Measurements from ENCODE around the gene ITGAE. TPM values are rescaled to one million over a fixed set of nuclear protein-coding genes. Genes with fewer than 3 reads are reported as not detected.
A peak's percentile ranks its signal among the peaks of the same experiment; 100 is the strongest.

Gene ITGAE
- total RNA-seq, 2 donors from 2014 or later: 15.7 to 20.5 TPM

DNA sequence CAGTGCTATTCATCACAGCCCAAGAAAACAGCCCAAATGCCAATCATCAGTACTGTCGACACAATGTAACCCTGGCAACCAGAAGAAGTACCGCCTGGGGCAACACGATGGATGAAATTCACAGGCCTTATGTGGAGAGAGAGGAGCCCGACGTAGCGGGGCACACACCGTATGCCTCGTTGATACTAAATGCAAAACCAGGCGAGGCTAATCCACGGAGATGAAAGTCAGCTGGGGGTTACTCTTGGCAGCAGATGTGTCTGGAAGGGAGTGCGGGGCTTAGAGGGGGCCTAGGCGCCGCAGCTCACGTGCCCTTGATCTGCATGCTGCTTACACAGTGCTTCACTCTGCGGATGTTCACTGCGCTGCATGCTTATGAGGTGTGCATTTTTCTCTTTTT lies 29.8 kb downstream of the ITGAE start:
- ATAC-seq: peak in 1 of 2 donors; percentile 30
- intact Hi-C loops (cut with DNase I): no loop called here
- DNase-seq: no peak

DNA sequence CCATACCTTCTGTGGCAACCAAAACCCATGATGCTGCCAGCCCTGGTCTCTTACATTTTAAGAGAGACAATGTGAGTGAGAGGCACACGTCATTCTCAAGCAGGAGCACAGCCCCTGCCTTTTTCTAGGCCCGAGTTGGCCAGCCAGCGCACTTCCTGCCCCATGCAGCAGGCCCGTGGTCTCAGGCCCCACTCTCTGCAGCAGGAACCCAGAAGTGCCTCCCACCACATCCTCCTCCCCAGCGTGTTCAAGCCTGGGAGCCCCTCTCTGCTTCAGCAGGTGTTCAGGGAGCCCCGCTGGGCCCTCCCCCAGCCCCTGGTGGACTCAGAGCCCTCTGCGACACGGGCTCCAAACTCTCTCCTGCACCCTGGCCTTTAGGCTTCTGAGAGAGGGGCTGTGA lies 30.5 kb downstream of the ITGAE start:
- intact Hi-C loops (cut with DNase I): no loop called here
- DNase-seq (no peak), ATAC-seq (peak in 1 of 2 donors; percentile 55)

DNA sequence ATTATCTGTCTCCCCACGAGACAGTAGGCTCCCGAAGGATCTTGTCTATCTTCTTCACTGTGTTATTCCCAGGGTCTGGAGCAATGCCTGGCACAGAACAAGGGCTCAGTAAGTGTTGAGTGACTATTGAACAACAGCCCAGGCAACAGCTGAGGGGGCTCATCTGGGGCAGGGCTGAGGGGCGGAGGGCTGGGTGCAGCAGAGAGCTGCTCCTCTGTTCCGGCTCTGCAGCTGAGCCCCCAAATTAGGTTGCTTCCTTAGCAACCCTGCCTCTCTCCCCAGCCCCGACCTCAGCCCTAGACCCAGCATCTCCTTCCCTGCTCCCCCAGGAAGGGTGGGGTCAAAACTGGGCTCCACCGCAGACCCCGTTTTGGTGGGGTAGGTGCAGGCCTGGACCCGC lies 32.2 kb downstream of the ITGAE start:
- no peak for DNase-seq
- no peak for ATAC-seq
- intact Hi-C loops (cut with DNase I): no loop called here

DNA sequence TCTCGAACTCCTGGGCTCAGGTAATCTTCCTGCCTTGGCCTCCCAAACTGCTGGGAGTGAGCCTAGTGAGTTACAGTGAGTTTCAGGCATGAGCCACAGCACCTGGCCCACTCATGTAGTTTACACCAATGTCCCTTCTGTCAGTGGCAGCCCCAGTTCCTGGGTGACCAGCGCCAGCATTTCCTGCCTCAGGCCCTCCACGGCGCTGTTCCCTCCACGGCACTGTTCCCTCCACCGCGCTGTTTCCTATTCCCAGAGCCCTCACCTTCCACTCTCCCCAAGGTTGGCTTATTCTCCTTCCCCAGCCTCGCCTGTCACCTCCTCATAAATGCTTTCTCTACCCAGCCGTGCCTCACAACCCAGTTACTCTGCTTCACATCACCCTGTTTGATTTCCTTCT lies 32.6 kb downstream of the ITGAE start:
- ATAC-seq (no peak), DNase-seq (no peak)
- intact Hi-C loops (cut with DNase I): no loop called here

DNA sequence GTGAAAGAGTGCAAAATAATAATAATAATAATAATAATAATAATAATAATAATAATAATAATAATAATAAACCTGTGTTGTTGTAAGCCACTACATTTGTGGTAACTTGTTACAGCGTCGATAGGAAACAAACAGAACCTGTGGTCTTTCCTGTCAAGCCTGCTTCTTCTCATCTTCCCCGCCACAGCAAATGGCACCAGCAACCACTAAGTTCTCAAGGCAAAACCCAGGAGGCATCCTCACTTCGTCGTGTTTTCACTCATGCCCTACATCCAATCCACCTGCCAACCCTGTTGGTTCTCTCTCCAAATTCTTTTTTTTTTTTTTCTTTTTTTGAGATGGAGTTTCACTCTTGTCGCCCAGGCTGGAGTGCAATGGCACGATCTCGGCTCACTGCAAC lies 34.2 kb downstream of the ITGAE start:
- no peak for DNase-seq
- no peak for ATAC-seq
- intact Hi-C loops (cut with DNase I): no loop called here

DNA sequence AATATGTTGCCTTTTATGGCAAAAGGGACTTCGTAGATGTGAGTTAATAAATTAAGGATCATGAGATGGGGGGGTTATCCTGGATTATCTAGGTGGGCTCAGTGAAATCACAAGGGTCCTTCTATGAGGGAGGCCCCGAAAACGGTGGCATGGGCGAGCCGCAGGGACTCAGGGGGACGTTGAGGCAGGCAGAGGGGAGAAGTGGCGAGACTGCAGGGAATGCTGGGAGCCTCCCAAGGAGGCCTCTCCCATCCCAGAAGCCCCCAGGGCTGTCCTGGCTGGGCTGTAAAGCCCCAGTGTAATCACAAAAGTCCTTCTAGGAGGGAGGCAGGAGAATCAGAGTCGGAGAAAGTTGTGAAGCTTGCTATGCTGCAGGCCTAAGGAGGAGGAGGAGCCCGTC lies 35.0 kb downstream of the ITGAE start:
- DNase-seq (no peak), ATAC-seq (no peak)
- intact Hi-C loops (cut with DNase I): no loop called here

DNA sequence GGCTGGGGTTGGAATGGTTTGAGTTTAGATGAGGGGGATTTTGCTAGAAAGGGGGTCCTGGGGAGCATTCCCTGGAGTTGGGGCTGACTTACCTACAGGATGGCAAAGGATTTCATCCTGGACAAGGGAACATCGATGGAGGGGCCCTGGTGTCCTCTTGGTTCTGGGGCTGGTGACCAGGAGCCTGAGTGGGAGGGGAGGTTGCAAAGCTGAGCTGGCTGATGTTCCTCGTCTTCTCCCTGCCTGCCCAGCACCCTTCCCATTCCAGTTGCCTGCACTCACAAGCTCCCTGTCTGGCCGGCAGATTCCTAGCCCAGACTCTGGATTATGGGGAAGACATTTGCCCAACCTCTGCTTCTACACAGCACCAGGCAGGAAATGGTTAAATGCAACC lies 37.2 kb downstream of the ITGAE start:
- ATAC-seq: no peak
- intact Hi-C loops (cut with DNase I): no loop called here
- DNase-seq: peak; percentile 7

DNA sequence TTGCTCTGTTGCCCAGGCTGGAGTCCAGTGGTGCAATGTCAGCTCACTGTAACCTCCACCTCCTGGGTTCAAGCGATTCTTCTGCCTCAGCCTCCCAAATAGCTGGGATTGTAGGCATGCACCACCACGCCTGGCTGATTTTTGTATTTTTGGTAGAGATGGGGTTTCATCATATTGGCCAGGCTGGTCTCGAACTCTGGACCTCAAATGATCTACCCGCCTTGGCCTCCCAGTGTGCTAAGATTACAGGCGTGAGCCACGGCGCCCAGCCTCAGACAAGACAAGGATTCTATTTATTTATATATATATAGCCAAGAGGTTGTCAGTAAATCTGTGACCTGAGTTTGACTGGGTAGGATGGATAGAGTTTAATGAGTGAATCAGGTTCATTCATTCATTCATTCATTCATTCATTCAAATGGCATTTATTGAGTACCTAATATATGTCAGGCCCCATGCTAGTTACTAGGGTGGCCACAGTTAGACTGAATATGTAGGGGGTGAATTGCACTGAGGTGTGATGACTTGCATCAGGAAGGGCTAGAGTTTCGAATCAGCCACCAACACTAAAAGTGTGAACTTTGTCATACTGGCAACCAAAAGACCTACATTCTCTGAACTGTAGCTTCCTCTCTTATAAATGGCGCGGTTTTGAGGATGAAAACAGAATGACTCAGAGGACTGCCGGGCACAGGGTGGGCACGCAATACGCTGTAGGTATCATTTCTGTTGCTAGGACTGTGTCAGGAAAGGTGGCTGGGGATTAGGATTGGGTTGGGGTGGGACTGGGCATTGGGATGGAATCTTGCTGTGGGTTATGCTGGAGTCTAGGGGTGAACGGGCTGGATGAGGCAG lies 37.8 kb downstream of the ITGAE start:
- intact Hi-C loops (cut with DNase I): no loop called here
- DNase-seq: peak; percentile 4
- no peak for ATAC-seq

DNA sequence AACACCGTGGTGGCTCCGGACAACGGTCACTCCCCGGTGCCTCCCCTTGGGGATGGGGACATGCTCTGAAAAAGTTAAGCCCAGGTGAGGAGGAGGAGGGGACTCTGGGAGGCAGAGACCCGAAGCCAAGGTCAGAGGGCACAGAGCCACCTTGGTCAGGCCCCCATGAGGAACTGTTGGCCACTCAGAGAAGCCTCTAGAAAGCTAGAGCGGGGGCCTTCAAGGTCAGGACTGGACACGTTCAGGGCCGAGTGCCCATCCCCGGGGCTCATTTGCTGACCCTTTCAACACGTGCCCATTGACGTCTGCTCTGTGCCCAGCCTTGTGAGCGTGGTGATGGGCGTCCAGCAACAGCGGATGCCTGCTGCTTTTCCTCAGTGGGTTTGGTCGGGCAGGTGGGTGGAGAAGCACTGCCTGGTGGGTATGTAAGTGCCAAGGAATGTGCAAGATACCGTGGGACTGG lies 39.0 kb downstream of the ITGAE start:
- ATAC-seq: no peak
- intact Hi-C loops (cut with DNase I): no loop called here
- DNase-seq: peak; percentile 2

DNA sequence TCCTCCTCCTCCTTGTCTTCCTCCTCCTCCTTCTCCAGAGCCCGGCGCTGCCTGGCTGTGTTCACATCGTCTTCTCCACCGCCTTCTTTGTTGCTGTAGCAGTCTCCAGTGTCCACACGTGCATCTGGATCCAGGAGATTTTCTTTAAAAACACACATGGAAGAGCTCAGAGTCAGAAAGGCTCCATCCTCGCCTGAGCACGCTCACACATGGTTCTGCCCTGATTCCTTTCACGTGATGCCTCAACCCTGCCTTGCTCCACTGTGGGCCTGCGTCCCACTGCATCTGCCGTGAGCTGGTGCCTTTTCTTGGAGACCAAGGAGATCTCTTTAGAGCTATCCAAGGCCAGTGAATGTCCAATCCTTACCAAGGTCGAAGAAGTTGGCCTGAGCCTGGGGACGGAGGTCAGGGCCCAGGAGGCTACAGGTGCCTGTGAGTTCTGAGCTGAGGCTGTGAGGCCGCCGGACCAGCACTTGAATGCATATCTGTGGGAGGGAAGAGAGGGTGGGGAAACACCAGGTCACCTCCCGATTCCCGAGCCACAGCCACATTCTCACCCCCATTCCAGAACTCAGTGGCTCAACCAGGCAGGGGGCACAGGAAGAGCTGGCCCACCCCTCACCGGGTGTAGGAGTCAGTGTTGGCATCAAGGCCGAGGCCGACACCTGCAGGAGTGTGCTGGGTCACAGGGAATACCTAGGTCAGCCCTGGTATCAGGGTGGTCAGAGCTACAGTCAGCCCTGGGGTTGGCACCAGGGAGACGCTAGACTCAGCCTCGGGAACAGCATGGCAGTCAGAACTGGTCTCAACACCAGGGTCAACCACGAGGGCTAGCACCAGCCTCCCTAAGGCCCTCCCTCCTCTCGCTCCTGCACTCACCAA lies 39.7 kb downstream of the ITGAE start:
- DNase-seq (peak; percentile 14), ATAC-seq (no peak)
- intact Hi-C loops (cut with DNase I): no loop called here

DNA sequence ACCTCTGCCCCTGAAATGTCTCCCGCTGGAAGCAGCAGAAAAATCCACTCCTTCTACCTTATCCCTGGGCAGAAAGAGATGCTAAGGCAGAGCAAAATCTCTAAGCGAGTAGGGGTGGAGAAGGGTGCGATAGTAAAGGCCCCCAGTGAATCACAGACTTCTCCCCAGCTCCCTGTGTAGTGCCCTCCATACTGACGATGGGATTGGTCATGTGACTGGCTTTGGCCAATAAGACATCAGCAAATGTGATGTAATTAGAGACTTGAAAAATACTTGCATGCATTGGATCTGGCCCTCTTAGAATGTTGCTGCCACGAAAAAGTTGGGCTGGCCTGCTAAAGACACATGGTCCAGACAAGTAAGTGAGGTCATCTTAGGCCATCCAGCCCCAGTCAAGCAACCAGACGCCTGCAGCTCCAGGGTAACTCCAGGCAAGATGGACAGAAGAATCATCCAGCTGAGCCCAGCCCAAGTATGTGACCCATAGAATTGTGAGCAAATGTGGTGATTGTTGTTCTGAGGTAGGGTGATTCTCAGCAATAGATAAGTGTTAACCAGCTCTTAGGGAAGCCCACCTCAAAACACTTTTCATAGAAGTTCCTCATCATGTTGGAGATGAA lies 41.3 kb downstream of the ITGAE start:
- no peak for ATAC-seq
- intact Hi-C loops (cut with DNase I): no loop called here

DNA sequence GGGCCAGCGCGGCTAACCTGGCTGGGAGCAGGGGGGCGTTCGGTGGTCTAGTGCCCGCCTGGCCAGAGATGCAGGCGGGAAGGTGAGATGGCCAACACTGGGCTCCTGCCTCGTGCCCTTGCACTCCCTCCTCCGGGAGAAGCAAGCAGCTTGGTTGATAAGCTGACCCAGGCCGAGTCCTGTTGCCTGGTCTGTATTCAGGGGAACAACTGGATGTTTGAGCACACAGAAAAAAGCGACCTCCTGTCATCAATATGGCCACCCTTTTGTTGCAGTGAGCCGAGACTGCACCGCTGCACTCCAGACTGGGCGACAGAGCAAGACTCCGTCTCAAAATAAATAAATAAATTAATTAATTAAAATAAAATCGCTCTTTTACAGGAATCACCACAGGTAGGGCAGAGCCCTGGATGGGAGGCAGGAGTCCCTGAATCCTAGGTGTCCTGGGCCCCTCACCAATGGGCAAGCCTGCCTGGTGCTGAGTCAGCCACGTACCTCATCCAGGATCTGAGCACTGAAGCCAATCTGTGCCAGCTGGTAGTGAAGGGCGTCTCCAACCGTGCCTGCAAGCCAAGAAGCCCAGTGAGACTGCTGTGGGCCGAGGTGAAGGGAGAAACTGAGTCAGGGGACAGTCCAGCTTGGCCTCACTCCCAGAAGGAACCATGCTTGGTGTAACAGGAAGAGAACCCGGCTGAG lies 45.5 kb downstream of the ITGAE start:
- DNase-seq (no peak), ATAC-seq (no peak)
- intact Hi-C loops (cut with DNase I): no loop called here

More for the DNA sequence above, 41.3 kb downstream of the ITGAE start:
- no peak for DNase-seq

DNA sequence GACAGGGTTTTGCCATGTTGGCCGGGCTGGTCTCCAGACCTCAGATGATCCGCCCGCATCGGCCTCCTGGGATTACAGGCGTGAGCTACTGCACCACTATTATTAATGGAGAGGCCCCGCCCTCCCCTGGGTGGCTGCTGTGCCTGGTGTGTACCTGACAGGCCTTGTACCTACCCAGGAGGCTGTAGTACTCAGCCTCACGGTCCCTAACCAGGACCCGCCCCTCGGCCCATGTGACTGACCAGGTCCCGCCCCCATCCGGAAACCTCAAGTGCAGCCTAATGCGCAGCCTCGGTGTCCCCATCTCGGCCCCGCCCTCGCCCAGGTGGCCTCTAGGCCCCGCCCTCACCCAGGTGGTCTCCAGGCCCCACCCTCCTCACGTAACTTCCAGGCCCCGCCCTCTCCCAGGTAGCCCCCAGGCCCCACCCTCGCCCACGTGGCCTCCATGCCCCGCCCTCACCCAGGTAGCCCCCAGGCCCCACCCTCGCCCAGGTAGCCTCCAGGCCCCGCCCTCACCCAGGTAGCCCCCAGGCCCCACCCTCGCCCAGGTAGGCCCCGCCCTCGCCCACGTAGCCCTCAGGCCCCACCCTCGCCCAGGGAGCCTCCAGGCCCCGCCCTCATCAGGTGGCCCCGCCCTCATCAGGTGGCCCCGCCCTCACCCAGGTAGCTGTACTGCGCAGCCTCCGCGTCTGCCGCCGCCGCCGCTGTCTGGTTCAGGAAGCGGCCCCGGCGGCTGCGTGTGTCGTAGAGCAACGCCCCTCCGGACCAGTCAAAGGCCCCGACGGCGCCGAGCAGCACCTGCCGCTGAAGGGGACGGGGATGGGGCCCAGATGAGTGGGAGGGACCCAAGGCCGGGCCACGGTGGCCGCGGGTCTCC lies 46.3 kb downstream of the ITGAE start:
- intact Hi-C loops (cut with DNase I): no loop called here
- no peak for DNase-seq
- peak; percentile 61 to 70 for ATAC-seq

DNA sequence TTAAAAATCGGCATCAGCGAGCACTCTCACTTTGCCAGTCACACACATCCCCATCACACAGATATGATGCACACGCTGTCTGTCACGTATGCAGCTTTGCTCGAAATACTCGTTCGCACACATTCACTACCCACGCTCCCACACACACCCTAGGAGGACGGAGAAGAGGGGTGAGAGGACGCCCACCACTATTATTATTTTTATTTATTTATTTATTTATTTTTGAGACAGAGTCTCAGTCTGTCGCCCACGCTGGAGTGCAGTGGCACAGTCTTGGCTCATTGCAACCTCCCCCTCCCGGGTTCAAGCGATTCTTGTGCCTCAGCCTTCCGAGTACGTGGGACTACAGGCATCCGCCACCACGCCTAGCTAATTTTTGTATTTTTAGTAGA lies 46.9 kb downstream of the ITGAE start:
- no peak for DNase-seq
- intact Hi-C loops (cut with DNase I): no loop called here
- no peak for ATAC-seq

DNA sequence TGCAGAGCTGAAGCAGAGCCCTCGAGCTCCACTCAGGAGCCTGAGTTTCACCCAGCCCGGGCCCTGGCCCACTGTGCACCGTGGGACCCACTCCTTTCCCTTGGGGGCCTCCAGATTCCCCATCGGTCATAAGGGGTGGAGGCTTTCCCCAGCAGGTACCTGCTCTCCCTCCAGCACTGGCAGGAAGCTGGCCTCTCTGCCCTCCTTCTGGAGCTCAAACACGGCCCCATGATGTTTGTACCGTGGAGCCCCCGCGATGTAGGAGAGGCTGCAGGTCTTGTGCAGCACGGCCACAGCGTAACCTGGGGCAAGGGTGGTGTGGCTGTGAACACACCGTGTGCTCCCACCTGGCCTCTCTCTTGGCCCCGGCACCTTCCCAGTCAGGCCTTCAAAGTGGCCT lies 47.4 kb downstream of the ITGAE start:
- intact Hi-C loops (cut with DNase I): no loop called here
- no peak for DNase-seq
- no peak for ATAC-seq

DNA sequence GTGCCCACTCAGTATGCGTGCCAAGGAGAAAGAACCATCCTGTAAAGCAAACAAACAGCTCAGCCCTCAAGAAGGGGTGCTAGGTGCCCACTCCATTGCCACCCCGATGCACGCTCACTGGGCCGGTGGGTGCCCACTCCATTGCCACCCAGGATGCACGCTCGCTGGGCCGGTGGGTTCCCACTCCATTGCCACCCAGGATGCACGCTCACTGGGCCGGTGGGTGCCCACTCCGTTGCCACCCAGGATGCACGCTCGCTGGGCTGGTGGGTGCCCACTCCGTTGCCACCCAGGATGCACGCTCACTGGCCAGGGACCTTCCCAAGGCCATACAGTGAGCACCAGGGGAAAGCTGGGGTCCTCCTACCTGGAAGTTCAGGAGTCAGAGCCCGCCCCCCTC lies 49.2 kb downstream of the ITGAE start:
- DNase-seq (no peak), ATAC-seq (no peak)
- intact Hi-C loops (cut with DNase I): no loop called here

DNA sequence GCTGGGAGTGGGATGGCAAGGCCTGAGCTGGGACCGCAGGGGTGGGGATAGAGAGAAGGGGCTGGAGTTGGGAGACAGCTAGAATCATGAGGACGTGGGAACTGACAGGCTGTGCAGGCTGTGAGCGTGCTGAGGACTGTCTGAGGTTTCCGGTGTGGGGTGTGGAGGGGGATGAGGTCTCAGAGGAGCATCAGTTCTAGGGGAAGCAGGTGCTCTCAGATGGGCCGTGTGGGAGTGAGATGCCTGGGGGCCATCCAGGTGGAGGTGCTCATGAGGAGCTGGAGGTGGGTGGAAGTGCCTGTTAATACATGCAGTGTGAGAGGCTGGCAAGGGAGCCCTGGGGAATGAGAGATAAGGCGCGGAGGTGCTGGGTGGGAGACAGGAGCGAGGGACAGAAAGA lies 50.1 kb downstream of the ITGAE start:
- intact Hi-C loops (cut with DNase I): no loop called here
- ATAC-seq: no peak

DNA sequence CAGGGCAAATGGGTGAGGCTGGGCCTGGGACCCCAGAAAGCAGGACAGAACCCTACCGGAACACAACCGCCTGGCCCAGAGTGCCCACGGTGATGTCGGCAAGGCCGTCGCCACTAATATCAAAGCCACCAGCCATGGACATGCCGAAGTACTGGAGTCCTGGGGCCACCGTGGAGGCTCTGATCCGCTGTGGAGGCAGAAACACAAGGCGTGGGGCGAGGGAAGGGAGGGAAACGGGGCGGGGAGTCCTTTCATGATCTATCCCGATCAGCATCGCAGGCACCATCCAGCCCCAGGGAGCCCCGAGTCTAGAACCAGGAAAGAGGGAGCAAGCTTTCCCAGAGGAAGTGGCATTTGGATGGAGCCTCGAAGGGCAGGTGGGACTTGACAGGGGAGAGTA lies 50.7 kb downstream of the ITGAE start:
- DNase-seq: no peak
- no peak for ATAC-seq
- intact Hi-C loops (cut with DNase I): no loop called here

More for the DNA sequence above, 50.1 kb downstream of the ITGAE start:
- no peak for DNase-seq

All from left cardiac atrium (tissue), 4 donors.